Measurements from ENCODE around the gene PLPP2.

DNA sequence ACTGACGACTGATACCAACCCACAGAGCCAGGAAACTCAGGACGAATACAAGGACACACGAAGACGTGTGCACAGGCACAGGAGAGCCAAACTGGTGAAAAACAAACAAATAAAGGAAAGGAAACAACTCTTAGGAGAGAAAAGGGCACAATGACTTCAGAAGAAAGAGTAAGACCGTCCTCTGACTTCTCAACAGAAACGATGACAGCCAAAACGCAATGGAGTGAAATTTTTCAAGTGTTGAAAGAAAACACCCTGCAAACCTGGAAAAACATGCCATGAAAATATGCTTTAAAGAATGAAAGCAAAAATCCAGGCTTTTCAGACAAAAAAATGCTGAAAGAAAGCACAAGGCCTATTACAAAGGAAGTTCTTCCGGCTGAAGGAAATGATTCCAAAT lies 24.6 kb upstream of the PLPP2 start:
- TF ChIP-seq, protein P1, sequence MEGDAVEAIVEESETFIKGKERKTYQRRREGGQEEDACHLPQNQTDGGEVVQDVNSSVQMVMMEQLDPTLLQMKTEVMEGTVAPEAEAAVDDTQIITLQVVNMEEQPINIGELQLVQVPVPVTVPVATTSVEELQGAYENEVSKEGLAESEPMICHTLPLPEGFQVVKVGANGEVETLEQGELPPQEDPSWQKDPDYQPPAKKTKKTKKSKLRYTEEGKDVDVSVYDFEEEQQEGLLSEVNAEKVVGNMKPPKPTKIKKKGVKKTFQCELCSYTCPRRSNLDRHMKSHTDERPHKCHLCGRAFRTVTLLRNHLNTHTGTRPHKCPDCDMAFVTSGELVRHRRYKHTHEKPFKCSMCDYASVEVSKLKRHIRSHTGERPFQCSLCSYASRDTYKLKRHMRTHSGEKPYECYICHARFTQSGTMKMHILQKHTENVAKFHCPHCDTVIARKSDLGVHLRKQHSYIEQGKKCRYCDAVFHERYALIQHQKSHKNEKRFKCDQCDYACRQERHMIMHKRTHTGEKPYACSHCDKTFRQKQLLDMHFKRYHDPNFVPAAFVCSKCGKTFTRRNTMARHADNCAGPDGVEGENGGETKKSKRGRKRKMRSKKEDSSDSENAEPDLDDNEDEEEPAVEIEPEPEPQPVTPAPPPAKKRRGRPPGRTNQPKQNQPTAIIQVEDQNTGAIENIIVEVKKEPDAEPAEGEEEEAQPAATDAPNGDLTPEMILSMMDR (IDR thresholded peaks at IDR 0.05): no peak
- no peak for TF ChIP-seq POLR2A (IDR thresholded peaks at IDR 0.05)

Data from heart left ventricle (tissue), 13 donors.